ENCODE results near the gene HMGCL. TPM values are rescaled to one million over a fixed set of nuclear protein-coding genes. Genes with fewer than 3 reads are reported as not detected.

HMGCL gene
- total RNA-seq, 6 donors from 2014 or later, result 27.5 to 53.3 (median 36.5) TPM

- Histone ChIP-seq H3K4me3 (peak overlapping the region; percentile 73 to 96 (median 91)), H3K4me1 (peaks cover 20 to 58% (median 26%) of the 10 kb centered on the region in 4 donors), H3K36me3 (peaks cover 9 to 48% (median 28%) of the 10 kb centered on the region in 4 donors), H3K27ac (peak overlapping the region; percentile 94 to 97 (median 95)), H3K9me3 (no peaks in the 10 kb centered on the region), H3K27me3 (no peaks in the 10 kb centered on the region)
- TF ChIP-seq CTCF (IDR thresholded peaks at IDR 0.05), result no peak
- peak; percentile 89 to 90 for TF ChIP-seq POLR2AphosphoS5 (IDR thresholded peaks at IDR 0.05)
- TF ChIP-seq EP300 (IDR thresholded peaks at IDR 0.05), result no peak
- peak in 3 of 4 donors; percentile 41 to 86 (median 69) for TF ChIP-seq POLR2A (IDR thresholded peaks at IDR 0.05)
- peak; percentile 46 to 89 for ATAC-seq (ENCODE audit: low FRiP score in 2 of 2)
- WGBS, 2 donors, result 0% methylated on average over 21 of the region's 48 CpGs; no CpG with 5 or more reads in 1 of the 2 donors
- DNase-seq, result peak; percentile 92 to 94
Measured at GRCh38 chr1:23799570-23800399, 25.4 kb downstream of the HMGCL start.

GRCh38 chr1:23799255-23799569 is 26.0 kb downstream of the HMGCL start:
- TF ChIP-seq POLR2A (IDR thresholded peaks at IDR 0.05), result no peak
- WGBS, 2 donors, result 47 to 77% methylated on average over 2 to 7 of the region's 7 CpGs
- peaks cover 9 to 50% (median 30%) of the 10 kb centered on the region in 4 donors for H3K36me3 ChIP-seq

GRCh38 chr1:23798662-23799142 is 26.5 kb downstream of the HMGCL start:
- H3K27ac ChIP-seq, result peak overlapping the region; percentile 94 to 97 (median 95)
- H3K9me3 ChIP-seq, result no peaks in the 10 kb centered on the region
- whole genome bisulfite sequencing, 2 donors, result 75 to 81% methylated on average over 10 to 12 of the region's 12 CpGs
- H3K27me3 ChIP-seq, result no peaks in the 10 kb centered on the region
- H3K4me3 ChIP-seq, result peak overlapping the region in 3 of 4 donors; percentile 73 to 96 (median 86)
- ATAC-seq (ENCODE audit: low FRiP score in 2 of 2), result no peak
- peak in 1 of 2 donors; percentile 40 for DNase-seq
- H3K36me3 ChIP-seq, result peaks cover 9 to 50% (median 30%) of the 10 kb centered on the region in 4 donors
- TF ChIP-seq CTCF (IDR thresholded peaks at IDR 0.05) (peak in 1 of 6 experiments; percentile 5), POLR2A (IDR thresholded peaks at IDR 0.05) (no peak), POLR2AphosphoS5 (IDR thresholded peaks at IDR 0.05) (no peak)
- H3K4me1 ChIP-seq, result peaks cover 22 to 58% (median 29%) of the 10 kb centered on the region in 4 donors

More at GRCh38 chr1:23799255-23799569, 26.0 kb downstream of the HMGCL start:
- H3K27ac ChIP-seq, result peak overlapping the region; percentile 94 to 97 (median 95)
- H3K9me3 ChIP-seq, result no peaks in the 10 kb centered on the region
- ATAC-seq (ENCODE audit: low FRiP score in 2 of 2) (no peak), DNase-seq (no peak)
- H3K4me1 ChIP-seq, result peaks cover 20 to 58% (median 27%) of the 10 kb centered on the region in 4 donors
- H3K27me3 ChIP-seq, result no peaks in the 10 kb centered on the region
- peak overlapping the region in 3 of 4 donors; percentile 73 to 96 (median 86) for H3K4me3 ChIP-seq

- ATAC-seq (ENCODE audit: low FRiP score in 2 of 2) (no peak), DNase-seq (no peak)
- Histone ChIP-seq H3K4me3 (peak overlapping the region in 1 of 4 donors; percentile 73), H3K27me3 (no peaks in the 10 kb centered on the region), H3K4me1 (peaks cover 31 to 67% (median 38%) of the 10 kb centered on the region in 4 donors), H3K36me3 (peaks cover 9 to 53% (median 37%) of the 10 kb centered on the region in 4 donors), H3K9me3 (no peaks in the 10 kb centered on the region), H3K27ac (peak overlapping the region in 1 of 4 donors; percentile 94)
- 77 to 84% methylated on average over 14 to 20 of the region's 20 CpGs for WGBS, 2 donors
- TF ChIP-seq POLR2A (IDR thresholded peaks at IDR 0.05) (no peak), POLR2AphosphoS5 (IDR thresholded peaks at IDR 0.05) (no peak), EP300 (IDR thresholded peaks at IDR 0.05) (no peak), CTCF (IDR thresholded peaks at IDR 0.05) (no peak)
Measured at GRCh38 chr1:23797478-23798448, 27.5 kb downstream of the HMGCL start.
